GM19395 (cell line): Measurements from ENCODE around the gene GLOD4.
A peak's percentile ranks its signal among the peaks of the same experiment; 100 is the strongest.
"Not testable (repeated sequence)": the region's sequence is repeated elsewhere in the genome, so short reads cannot be mapped to it uniquely, and the experiment has no call there.

Experiments
- ATAC-seq: cut with Tn5 transposase; IDR thresholded peaks from one replicate; pipeline ENCODE4 v1.9.1; 2021; ENCODE audit warnings: mild to moderate bottlenecking, moderate library complexity; ENCODE audit not compliant: unreplicated experiment

GLOD4 gene

GRCh38 chr17:781805-782731 is at the start of gene GLOD4, which contains the start of gene MRM3:
GLOD4 (minus strand) TSS chr17:782280; CDS start chr17:782255, 25 bp downstream.
MRM3 (plus strand) TSS chr17:782353; CDS start chr17:782379, 26 bp downstream.
- ATAC-seq: peak; percentile 88

- ATAC-seq: no peak
Measured at GRCh38 chr17:830950-831349, 48.9 kb upstream of the GLOD4 start.

GRCh38 chr17:830381-830780 is 48.3 kb upstream of the GLOD4 start:
- no peak for ATAC-seq

GRCh38 chr17:829614-830013 is 47.5 kb upstream of the GLOD4 start:
- not testable (repeated sequence) for ATAC-seq

GRCh38 chr17:828761-829160 is 46.7 kb upstream of the GLOD4 start:
- ATAC-seq: no peak

- ATAC-seq: no peak
Measured at GRCh38 chr17:826778-827177, 44.7 kb upstream of the GLOD4 start.

- no peak for ATAC-seq
Measured at GRCh38 chr17:825216-825615, 43.1 kb upstream of the GLOD4 start.

GRCh38 chr17:824378-824777 is 42.3 kb upstream of the GLOD4 start:
- no peak for ATAC-seq

GRCh38 chr17:823501-823902 is 41.4 kb upstream of the GLOD4 start:
- ATAC-seq: no peak

GRCh38 chr17:819251-819650 is 37.2 kb upstream of the GLOD4 start:
- no peak for ATAC-seq

GRCh38 chr17:814371-814770 is 32.3 kb upstream of the GLOD4 start:
- ATAC-seq: no peak

GRCh38 chr17:812638-813204 is 30.6 kb upstream of the GLOD4 start:
- no peak for ATAC-seq

GRCh38 chr17:811051-811784 is 29.1 kb upstream of the GLOD4 start:
- no peak for ATAC-seq

GRCh38 chr17:807523-808294 is 25.6 kb upstream of the GLOD4 start:
- no peak for ATAC-seq

- ATAC-seq: no peak
Measured at GRCh38 chr17:806781-807522, 24.9 kb upstream of the GLOD4 start.

GRCh38 chr17:806346-806745 is 24.3 kb upstream of the GLOD4 start:
- no peak for ATAC-seq

GRCh38 chr17:805886-806285 is 23.8 kb upstream of the GLOD4 start:
- ATAC-seq: not testable (repeated sequence)

- ATAC-seq: no peak
Measured at GRCh38 chr17:804541-805435, 22.7 kb upstream of the GLOD4 start.
